Chondrocyte (in vitro differentiated cells): ENCODE results near the gene PTPN2. TPM values are rescaled to one million over a fixed set of nuclear protein-coding genes. Genes with fewer than 3 reads are reported as not detected.

Source experiments
- DNase-seq: peaks from one replicate; pipeline ENCODE4 v3.0.0; 2021; ENCODE audit warnings: mixed read lengths, low spot score
- H3K27ac Mint-ChIP-seq: one replicate; pipeline ENCODE4 v1.8.0; 2021; ENCODE audit warnings: mild to moderate bottlenecking, moderate library complexity, mixed read lengths; ENCODE audit not compliant: unreplicated experiment
- H3K27me3 Mint-ChIP-seq: 2 replicates; pipeline ENCODE4 v1.8.0; 2021; ENCODE audit warnings: low read depth, mixed read lengths
- H3K36me3 Mint-ChIP-seq: 2 replicates; pipeline ENCODE4 v1.8.0; 2021; ENCODE audit warnings: low read depth, mixed read lengths
- H3K4me1 Mint-ChIP-seq: 2 replicates; pipeline ENCODE4 v1.8.0; 2021; ENCODE audit warnings: low read depth, mild to moderate bottlenecking, mixed read lengths
- H3K4me3 Mint-ChIP-seq: one replicate; pipeline ENCODE4 v1.8.0; 2021; ENCODE audit warnings: mild to moderate bottlenecking, moderate library complexity, mixed read lengths; ENCODE audit not compliant: unreplicated experiment
- H3K9me3 Mint-ChIP-seq: 2 replicates; pipeline ENCODE4 v1.8.0; 2021; ENCODE audit warnings: low read depth, mixed read lengths
- total RNA-seq: library from RNA; stranded (reverse); gene quantifications from 3 replicates; pipeline ENCODE4 v1.2.1, GENCODE V29; 2021
- TF ChIP-seq, protein P1 (sequence below): fragments of 200-600 bp; sonication (generic); IDR thresholded peaks from 2 replicates; pipeline ENCODE4 v1.5.0; 2021; ENCODE audit warnings: antibody characterized with exemption, mild to moderate bottlenecking, moderate library complexity

PTPN2 gene
- total RNA-seq, 1 donor from 2014 or later, result 22.2 TPM

DNA sequence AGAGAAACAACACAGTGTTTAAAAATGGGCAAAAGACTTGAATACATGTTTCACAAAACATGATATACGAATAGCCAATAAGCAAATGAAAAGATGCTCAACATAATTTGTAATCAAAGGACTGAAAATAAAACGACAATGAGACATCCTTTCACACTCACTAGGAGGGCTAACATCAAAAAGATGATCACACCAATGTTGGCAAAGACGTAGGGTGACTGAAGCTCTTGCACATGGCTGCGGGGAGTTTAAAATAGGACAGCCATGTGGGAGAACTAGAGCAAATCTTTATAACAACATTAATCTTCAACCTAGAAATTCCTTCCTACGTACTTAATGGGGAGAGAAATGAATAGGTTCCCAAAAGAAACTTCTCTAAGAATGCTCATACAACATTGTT lies 44.6 kb upstream of the PTPN2 start:
- DNase-seq, result no peak
- no peak overlapping the region for H3K4me3 Mint-ChIP-seq
- TF ChIP-seq, protein P1, sequence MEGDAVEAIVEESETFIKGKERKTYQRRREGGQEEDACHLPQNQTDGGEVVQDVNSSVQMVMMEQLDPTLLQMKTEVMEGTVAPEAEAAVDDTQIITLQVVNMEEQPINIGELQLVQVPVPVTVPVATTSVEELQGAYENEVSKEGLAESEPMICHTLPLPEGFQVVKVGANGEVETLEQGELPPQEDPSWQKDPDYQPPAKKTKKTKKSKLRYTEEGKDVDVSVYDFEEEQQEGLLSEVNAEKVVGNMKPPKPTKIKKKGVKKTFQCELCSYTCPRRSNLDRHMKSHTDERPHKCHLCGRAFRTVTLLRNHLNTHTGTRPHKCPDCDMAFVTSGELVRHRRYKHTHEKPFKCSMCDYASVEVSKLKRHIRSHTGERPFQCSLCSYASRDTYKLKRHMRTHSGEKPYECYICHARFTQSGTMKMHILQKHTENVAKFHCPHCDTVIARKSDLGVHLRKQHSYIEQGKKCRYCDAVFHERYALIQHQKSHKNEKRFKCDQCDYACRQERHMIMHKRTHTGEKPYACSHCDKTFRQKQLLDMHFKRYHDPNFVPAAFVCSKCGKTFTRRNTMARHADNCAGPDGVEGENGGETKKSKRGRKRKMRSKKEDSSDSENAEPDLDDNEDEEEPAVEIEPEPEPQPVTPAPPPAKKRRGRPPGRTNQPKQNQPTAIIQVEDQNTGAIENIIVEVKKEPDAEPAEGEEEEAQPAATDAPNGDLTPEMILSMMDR, result no peak
- no peaks in the 10 kb centered on the region for H3K36me3 Mint-ChIP-seq
- H3K27ac Mint-ChIP-seq, result no peak overlapping the region
- no peaks in the 10 kb centered on the region for H3K27me3 Mint-ChIP-seq
- no peaks in the 10 kb centered on the region for H3K9me3 Mint-ChIP-seq
- H3K4me1 Mint-ChIP-seq, result peaks cover 24% of the 10 kb centered on the region

DNA sequence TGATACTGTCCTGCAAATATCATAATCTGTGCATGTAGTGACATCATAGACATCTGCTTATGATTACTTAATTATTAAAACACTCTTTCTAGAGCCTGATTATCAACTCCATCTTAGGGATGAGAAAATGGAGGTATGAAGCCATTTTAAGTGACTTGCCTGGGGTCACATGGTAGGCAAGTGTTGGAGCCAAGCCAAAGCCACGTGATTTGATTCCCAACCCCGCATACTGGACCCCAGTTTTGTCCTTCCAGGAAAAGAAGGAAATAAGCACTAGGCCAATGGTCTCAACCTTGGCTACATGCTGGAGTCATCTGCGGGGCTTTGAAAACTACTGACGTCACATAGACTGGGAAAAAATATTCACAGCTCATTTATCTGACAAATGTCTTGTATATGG lies 44.2 kb upstream of the PTPN2 start:
- Mint-ChIP-seq H3K27ac (no peak overlapping the region), H3K36me3 (no peaks in the 10 kb centered on the region), H3K9me3 (no peaks in the 10 kb centered on the region), H3K4me3 (no peak overlapping the region), H3K4me1 (peaks cover 24% of the 10 kb centered on the region), H3K27me3 (no peaks in the 10 kb centered on the region)
- TF ChIP-seq, protein P1, result no peak
- DNase-seq, result no peak

DNA sequence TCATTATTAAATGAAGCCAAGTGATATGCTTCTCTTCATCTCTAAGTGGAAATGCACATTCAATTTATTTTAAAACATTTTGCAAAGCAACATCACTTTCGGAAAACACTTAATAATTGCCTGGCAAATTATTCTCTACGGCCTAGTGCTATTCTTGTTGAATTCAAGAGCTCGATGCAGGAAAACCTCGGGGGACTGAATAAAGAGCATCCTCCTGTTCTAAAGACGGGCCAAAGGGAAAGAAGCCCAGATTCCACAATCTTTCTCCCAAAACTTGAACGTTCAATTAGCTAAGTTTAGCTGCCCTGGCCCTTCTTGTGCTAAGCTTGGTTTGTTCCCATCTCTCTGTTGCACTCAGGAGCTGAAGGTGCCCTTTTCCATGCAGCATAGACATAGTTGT lies 40.6 kb upstream of the PTPN2 start:
- Mint-ChIP-seq H3K4me1 (peaks cover 24% of the 10 kb centered on the region), H3K27ac (no peak overlapping the region)

DNA sequence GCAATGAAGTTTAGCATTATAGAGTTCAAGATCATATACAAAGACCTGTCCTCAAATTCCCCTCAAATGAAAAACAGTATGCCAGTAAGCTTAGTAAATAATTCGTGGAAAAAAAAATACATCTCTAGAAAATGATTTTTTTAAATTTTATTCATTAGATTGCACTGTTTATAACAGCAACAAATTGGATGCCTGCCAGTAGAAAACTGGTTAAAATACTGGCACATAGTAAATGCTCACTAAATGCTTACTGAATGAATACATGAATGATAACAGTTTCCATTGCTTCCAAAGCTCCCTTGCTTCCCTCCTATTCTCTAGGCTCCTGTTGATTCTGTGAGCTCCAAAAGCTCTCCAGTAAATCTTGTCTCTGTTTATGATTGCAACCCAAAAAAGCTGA lies 38.2 kb upstream of the PTPN2 start:
- no peak for DNase-seq
- TF ChIP-seq, protein P1, result no peak
- Mint-ChIP-seq H3K9me3 (no peaks in the 10 kb centered on the region), H3K4me3 (no peak overlapping the region), H3K27ac (no peak overlapping the region), H3K36me3 (no peaks in the 10 kb centered on the region), H3K27me3 (no peaks in the 10 kb centered on the region), H3K4me1 (peaks cover 15% of the 10 kb centered on the region)

More for the DNA sequence above, 40.6 kb upstream of the PTPN2 start:
- H3K36me3 Mint-ChIP-seq, result no peaks in the 10 kb centered on the region
- DNase-seq, result no peak
- no peaks in the 10 kb centered on the region for H3K27me3 Mint-ChIP-seq
- H3K4me3 Mint-ChIP-seq, result no peak overlapping the region
- TF ChIP-seq, protein P1, result no peak
- H3K9me3 Mint-ChIP-seq, result no peaks in the 10 kb centered on the region

DNA sequence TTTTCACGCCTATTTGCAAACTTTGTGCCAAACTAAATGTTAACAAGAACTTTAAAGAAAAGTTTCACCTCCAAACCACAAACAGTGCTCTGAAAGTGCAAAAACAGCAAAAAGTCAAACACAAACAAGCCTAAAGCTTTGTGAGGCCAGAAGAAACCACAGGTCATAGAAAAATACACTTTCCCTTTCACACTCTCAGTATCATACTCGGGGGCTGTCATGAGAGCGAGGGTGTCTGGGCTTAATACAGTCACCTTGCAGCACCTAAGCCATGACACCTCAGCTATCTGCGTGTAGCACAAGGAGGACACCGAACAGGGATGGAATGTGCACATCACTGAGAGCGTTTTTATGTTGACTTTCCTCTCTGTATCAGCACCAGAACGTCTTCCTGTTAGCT lies 37.1 kb upstream of the PTPN2 start:
- no peaks in the 10 kb centered on the region for H3K27me3 Mint-ChIP-seq
- no peak for DNase-seq
- H3K4me3 Mint-ChIP-seq, result no peak overlapping the region
- H3K27ac Mint-ChIP-seq, result no peak overlapping the region
- H3K36me3 Mint-ChIP-seq, result no peaks in the 10 kb centered on the region
- H3K4me1 Mint-ChIP-seq, result peaks cover 8% of the 10 kb centered on the region
- H3K9me3 Mint-ChIP-seq, result no peaks in the 10 kb centered on the region
- TF ChIP-seq, protein P1, result no peak
